H1 (cell line): ENCODE measurements around the gene NKAIN2.

Experiments
- GABPA ChIP-seq: IDR thresholded peaks from 2 replicates; pipeline ENCODE4 v1.6.1; 2011; ENCODE audit warnings: mild to moderate bottlenecking, low read length, moderate library complexity, borderline replicate concordance; ENCODE audit not compliant: insufficient read depth
- GTF2F1 ChIP-seq: IDR thresholded peaks from 2 replicates; pipeline ENCODE4 v1.6.1; 2012; ENCODE audit warnings: low read depth, low read length, improper control_type of control experiment, borderline replicate concordance
- PHF8 ChIP-seq: fragments of 200-600 bp; sonication (generic); conservative IDR thresholded peaks from 2 replicates; pipeline ENCODE4 v1.7.1; 2012; ENCODE audit warnings: low read depth, mild to moderate bottlenecking, inconsistent platforms, low read length, moderate library complexity
- POLR2A ChIP-seq, 2 experiments: IDR thresholded peaks; 1 replicate in 1 of 2; 2 replicates in 1 of 2; pipeline ENCODE4 v1.6.1; 2011; ENCODE audit warnings: low read depth in 2 of 2, low read length in 2 of 2, mild to moderate bottlenecking in 2 of 2; ENCODE audit errors: control extremely low read depth in 1 of 2
- SIN3A ChIP-seq, 2 experiments: IDR thresholded peaks in 1 of 2; conservative IDR thresholded peaks in 1 of 2; 2 replicates each; pipeline ENCODE4 v1.6.1; 2011 to 2012; ENCODE audit warnings: low read length in 2 of 2, improper control_type of control experiment in 1 of 2, low read depth in 1 of 2, mild to moderate bottlenecking in 1 of 2
- SIX5 ChIP-seq: IDR thresholded peaks from 2 replicates; pipeline ENCODE4 v1.6.1; 2011; ENCODE audit warnings: mild to moderate bottlenecking, low read depth, low read length
- TAF1 ChIP-seq: IDR thresholded peaks from 2 replicates; pipeline ENCODE4 v1.6.1; 2011; ENCODE audit warnings: mild to moderate bottlenecking, low read depth, low read length
- TF ChIP-seq, protein P1 (sequence below), 3 experiments: IDR thresholded peaks; 1 replicate in 2 of 3; 2 replicates in 1 of 3; pipeline versions ENCODE4 v1.5.1 to v1.6.1; 2011; ENCODE audit warnings: low read length in 3 of 3, mild to moderate bottlenecking in 3 of 3, inconsistent platforms in 2 of 3, low read depth in 1 of 3, moderate library complexity in 1 of 3; ENCODE audit not compliant: insufficient read depth in 1 of 3; ENCODE audit errors: control extremely low read depth in 1 of 3

DNA sequence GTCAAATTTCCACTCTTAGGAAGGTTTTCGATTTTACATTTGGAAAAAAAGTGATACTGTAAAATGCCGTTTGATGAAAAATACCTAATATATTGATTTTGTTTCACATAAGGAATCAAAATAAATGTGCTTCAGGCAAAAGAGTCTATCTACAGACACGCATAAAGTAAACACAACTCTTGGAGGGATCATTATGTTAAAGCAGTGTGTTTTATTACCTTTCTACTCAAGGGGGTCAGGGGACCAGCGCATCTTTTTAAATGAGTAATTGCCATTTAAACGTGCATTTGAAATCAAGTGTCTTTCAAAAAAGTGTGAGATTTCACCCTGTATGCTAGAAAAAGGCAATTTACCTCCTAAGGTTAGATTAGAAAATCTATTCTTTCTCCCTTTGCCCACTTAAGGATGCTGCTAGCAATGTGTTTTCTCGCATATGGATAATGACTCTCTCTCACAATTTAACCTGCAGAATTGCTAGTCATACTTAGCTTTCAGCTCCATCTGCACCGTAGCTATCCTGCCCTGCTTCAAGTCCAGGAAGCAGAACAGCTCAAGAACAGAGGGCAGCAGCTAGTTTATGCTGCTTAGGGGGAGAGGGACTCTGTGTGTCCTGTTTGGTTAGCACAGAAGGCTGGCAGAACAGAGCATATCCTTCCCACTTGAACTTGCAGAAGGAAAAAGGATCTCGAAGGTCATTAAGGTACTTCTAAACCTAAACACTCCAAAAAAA, 35.0 kb downstream of the NKAIN2 start:
- TF ChIP-seq PHF8 (no peak), SIX5 (no peak), POLR2A (IDR thresholded peaks at IDR 0.05; ENCODE audit: control extremely low read depth in 1 of 2, low read depth in 2 of 2, low read length in 2 of 2) (no peak), GABPA (no peak), TAF1 (no peak), SIN3A (conservative IDR thresholded peaks at IDR 0.05 in 1 of 2, IDR thresholded peaks at IDR 0.05 in 1 of 2; ENCODE audit: low read depth in 1 of 2, low read length in 2 of 2) (no peak), GTF2F1 (no peak)
- TF ChIP-seq, protein P1, sequence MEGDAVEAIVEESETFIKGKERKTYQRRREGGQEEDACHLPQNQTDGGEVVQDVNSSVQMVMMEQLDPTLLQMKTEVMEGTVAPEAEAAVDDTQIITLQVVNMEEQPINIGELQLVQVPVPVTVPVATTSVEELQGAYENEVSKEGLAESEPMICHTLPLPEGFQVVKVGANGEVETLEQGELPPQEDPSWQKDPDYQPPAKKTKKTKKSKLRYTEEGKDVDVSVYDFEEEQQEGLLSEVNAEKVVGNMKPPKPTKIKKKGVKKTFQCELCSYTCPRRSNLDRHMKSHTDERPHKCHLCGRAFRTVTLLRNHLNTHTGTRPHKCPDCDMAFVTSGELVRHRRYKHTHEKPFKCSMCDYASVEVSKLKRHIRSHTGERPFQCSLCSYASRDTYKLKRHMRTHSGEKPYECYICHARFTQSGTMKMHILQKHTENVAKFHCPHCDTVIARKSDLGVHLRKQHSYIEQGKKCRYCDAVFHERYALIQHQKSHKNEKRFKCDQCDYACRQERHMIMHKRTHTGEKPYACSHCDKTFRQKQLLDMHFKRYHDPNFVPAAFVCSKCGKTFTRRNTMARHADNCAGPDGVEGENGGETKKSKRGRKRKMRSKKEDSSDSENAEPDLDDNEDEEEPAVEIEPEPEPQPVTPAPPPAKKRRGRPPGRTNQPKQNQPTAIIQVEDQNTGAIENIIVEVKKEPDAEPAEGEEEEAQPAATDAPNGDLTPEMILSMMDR (IDR thresholded peaks at IDR 0.05; ENCODE audit: control extremely low read depth in 1 of 3, insufficient read depth in 1 of 3, low read depth in 1 of 3, low read length in 3 of 3): no peak
